ENCODE data around the gene HPRT1.

HPRT1 gene

DNA sequence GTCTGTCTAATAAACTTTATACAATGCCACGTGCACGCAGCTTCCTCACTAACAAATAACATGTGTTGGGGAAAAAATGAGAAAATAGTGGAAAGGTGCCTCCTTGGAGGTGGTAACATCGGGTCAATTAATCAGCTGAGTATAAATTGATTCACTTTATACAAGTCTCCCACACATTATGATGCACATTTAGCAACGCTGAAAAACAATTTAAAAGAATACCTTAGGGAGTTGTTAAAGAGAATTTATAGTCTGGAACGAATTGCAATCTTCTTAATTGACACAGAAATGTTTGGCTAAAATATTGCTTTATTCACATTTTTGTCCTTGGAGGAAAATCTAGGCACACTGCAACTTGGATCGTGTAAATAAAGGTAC, 84.2 kb downstream of the HPRT1 start:
- no peak for TF ChIP-seq ZNF274 (IDR thresholded peaks at IDR 0.05; ENCODE audit: low read depth, low read length)
- H3K4me3 ChIP-seq (ENCODE audit: low read length): no peak overlapping the region

DNA sequence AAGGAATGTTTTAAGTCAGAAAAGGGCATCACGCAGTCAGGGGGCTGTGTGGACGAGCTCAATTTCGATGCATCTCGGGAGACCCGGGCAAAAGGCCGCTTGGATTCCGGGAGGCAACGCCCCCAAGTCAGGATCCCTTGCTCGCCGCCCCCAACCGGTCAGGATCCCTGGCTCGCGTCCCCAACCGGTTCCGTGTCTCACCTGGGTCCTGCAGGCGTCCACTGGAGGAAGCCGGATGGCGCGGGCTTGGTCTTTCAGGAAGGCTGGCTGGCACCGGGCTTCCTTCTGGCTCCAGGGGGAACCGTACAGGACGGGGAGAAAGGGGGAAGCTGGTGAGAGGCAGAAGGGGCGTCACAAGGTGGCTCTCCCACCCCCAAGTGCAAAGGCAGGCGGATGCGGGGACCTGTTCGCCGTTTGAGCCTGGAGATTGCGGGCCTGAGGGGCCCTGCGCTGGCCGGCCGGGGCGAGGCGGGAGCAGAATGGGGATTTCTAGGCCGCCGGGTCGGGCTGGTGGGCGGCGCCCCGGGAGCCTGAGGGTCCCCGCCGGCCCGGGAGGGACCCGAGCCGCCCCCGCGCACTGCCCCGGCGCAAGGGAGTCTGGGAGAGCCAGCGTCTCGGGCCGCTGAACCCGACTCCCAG, 84.7 kb downstream of the HPRT1 start:
- H3K4me3 ChIP-seq (ENCODE audit: low read length): no peak overlapping the region
- no peak for TF ChIP-seq ZNF274 (IDR thresholded peaks at IDR 0.05; ENCODE audit: low read depth, low read length)

DNA sequence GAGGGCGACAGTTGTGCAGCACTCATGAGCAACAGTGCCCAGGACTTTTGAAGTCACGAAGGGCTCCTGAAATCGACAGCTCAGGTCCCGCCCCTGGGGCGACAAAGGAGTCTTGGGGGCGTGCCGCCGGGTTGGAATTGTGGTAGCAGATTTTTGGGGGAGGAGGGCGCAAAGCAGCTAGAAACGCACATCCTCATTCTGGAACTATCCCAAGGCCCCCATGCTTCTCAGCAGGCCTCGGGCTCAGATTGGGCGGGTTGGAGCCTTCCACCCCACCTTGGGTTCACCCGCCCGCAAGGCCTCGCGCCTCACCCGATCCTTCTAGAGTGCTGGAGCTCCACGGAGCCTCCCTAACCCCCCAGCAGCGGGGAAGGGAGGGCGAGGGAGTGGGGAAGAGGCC, 85.5 kb downstream of the HPRT1 start:
- no peak overlapping the region for H3K4me3 ChIP-seq (ENCODE audit: low read length)
- TF ChIP-seq ZNF274 (IDR thresholded peaks at IDR 0.05; ENCODE audit: low read depth, low read length): no peak

DNA sequence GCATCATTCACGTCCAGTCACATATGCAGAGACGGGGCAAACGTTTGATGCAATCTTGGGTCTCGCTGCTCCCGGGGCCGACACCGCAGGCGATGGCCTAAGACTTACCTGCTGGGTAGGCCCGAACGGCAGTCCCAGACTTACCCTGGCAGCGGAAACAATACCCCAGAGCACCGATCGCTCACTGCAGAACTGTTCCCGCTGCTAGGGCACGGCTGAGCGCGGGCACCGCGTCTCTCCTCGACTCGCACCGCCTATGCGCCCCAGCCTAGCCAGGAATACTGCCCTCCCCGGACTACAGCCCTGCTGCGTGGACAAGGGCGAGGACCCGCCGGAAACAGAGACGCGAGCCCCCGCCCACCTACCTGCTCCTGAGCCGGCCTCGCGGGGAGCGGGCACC, 86.2 kb downstream of the HPRT1 start:
- H3K4me3 ChIP-seq (ENCODE audit: low read length): no peak overlapping the region
- no peak for TF ChIP-seq ZNF274 (IDR thresholded peaks at IDR 0.05; ENCODE audit: low read depth, low read length)

DNA sequence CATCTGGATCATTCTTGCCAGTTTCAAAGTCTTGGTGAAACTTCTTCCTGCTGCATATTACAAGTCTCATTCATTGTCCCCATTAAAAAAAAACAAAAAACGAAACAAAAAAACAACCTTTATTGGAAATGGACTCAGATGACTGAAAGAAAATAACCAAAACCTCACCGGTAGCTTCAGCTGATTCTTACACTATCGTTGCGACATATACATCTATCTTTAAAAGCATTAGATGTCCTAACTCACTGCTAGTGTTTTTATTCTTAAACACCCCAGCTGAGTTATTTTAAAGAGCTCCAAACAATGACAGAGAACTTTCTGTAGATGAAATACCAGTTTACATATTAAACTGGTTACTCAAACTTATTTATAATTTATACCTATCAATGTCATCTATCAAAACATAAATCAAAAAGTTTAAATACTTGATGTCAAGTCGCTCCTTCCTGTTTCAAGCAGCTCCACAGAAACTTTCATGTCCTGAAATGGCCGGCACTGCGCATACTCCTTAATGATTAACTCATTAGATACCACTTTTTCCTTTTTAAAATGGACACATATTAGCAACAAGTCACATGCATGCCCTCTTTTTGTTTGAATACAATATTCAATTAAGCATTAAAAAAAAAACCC, 87.2 kb downstream of the HPRT1 start:
- TF ChIP-seq ZNF274 (IDR thresholded peaks at IDR 0.05; ENCODE audit: low read depth, low read length): no peak
- no peak overlapping the region for H3K4me3 ChIP-seq (ENCODE audit: low read length)

DNA sequence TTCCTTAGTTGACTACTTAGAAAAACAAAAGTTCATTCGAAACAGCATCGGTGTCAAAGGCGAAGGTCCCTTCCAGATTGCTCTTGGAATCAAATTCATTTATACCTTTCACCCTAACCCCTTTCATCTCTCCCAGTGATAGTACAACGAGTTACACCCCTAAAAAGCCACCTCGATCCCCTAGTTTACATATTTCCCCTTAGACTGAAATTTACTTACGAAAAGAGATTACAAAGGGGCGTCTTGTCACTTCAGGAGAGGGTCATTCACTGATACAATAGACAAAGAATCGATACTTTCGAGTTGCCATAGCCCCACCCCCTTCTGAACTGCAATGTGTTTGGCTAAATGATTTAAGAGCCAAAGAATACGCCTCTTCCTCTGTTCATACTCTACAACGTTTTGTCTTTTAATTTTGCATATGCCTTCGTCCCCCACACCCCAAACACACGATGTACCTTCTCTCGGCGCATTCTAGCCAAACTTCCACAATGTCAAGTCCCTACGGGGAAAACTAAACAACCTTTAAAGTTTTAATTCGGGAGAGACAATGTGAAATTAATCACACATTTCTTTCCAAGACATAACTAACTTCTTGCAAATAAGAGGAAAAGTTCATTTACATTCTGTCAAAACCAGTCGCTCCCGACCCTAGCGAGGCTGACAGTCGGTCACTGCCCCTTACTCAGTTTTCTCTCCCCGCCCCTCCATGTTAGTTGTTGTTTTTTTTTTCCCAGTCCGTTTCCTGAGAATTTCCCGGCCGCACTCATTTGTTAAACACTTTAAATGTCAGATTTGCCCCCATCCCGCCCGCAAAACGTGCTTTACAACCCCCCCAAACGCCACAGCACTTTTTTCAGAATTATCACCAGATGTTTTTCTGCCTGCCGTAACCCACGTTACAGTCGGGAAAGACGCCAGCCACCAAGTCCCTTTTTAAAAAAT, 88.6 kb downstream of the HPRT1 start:
- no peak for TF ChIP-seq ZNF274 (IDR thresholded peaks at IDR 0.05; ENCODE audit: low read depth, low read length)

More for the DNA sequence above, 88.6 kb downstream of the HPRT1 start:
- peak overlapping the region; percentile 88 for H3K4me3 ChIP-seq (ENCODE audit: low read length)

Data from GM08714 (cell line).